ENCODE measurements around the gene DNAJC5G.

The DNAJC5G gene

GRCh38 chr2:27275211-27276150 lies at the start of gene DNAJC5G:
Gene DNAJC5G (plus strand): TSS chr2:27275433. CDS start chr2:27276729, 1,296 bp downstream.
- no peak for TF ChIP-seq CTCF (IDR thresholded peaks at IDR 0.05; ENCODE audit: extremely low read depth, missing control alignments)
- no peak for DNase-seq (ENCODE audit: low spot score)

- TF ChIP-seq CTCF (IDR thresholded peaks at IDR 0.05; ENCODE audit: extremely low read depth, missing control alignments) = no peak
- DNase-seq (ENCODE audit: low spot score) = no peak
These were observed 49.7 kb upstream of the DNAJC5G start for GRCh38 chr2:27225526-27225925.

- no peak for DNase-seq (ENCODE audit: low spot score)
These were observed 47.7 kb upstream of the DNAJC5G start for GRCh38 chr2:27227501-27227900.

GRCh38 chr2:27231921-27232320 lies 43.3 kb upstream of the DNAJC5G start:
- no peak for TF ChIP-seq CTCF (IDR thresholded peaks at IDR 0.05; ENCODE audit: extremely low read depth, missing control alignments)
- DNase-seq (ENCODE audit: low spot score) = no peak

More at GRCh38 chr2:27227501-27227900, 47.7 kb upstream of the DNAJC5G start:
- TF ChIP-seq CTCF (IDR thresholded peaks at IDR 0.05; ENCODE audit: extremely low read depth, missing control alignments) = no peak

GRCh38 chr2:27233341-27233740 lies 41.9 kb upstream of the DNAJC5G start:
- DNase-seq (ENCODE audit: low spot score) = no peak
- TF ChIP-seq CTCF (IDR thresholded peaks at IDR 0.05; ENCODE audit: extremely low read depth, missing control alignments) = no peak

GRCh38 chr2:27236136-27236535 lies 39.1 kb upstream of the DNAJC5G start:
- TF ChIP-seq CTCF (IDR thresholded peaks at IDR 0.05; ENCODE audit: extremely low read depth, missing control alignments) = no peak
- no peak for DNase-seq (ENCODE audit: low spot score)

GRCh38 chr2:27236626-27237025 lies 38.6 kb upstream of the DNAJC5G start:
- DNase-seq (ENCODE audit: low spot score) = no peak
- no peak for TF ChIP-seq CTCF (IDR thresholded peaks at IDR 0.05; ENCODE audit: extremely low read depth, missing control alignments)
